ENCODE results near the gene ZNF598. TPM values are rescaled to one million over a fixed set of nuclear protein-coding genes. Genes with fewer than 3 reads are reported as not detected.

ZNF598 gene
- total and polyA plus RNA-seq, 2 of the 13 experiments (the other 11 are each of a cell fraction or from before 2014, with no cell fraction given) = 13.5 to 14.2 TPM

DNA sequence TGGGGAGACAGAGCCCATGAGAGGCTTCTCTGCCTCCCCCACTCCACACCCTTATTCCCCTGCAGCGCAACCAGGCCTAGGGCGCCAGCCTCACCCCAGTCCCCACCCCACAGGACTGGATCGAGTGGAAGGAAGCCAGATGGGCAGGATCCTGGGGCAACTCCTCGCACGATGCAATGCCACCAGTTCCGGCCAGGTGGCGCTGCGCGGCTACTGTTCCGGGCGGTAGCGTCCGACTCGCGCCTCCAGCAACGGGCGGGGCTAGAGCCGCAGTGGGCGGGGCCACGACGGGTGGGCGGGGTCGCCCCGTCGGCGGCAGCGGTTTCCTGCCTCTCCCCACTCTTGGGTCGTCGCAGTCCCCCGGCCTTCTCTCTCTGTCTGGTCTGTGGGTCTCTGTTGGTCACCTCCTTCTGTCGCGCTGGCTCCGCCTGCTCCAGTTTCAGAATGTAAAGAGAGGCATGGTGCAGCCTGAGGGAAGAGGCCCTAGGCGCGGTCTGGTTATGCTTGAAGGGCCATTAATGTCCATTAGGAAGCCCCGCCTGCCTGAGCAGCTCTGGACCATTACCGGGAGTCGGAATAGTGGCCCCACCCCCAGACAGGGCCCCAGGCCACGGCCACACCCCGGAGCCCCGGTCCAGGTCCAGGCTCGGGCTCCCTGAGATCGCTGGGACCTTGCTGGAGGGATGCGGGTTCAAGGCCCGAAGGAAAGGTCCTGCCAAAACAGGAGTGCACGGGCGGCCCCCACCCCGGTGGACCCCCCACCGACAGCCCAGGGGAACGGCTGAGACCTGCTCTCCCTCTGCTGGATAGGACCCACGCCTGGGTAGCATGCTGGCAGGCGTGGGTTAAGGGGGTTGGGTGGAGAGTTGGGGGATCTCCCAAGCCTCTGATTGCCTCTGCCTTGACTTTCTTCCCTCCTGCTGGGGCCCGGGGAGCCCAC lies 13.7 kb upstream of the ZNF598 start (continued):
- TF ChIP-seq MTF1 (CRISPR knock-in tag; IDR thresholded peaks at IDR 0.05) = no peak
- TF ChIP-seq ZUFSP (CRISPR knock-in tag; IDR thresholded peaks at IDR 0.05; ENCODE audit: borderline replicate concordance) = no peak
- TF ChIP-seq DNMT3B (CRISPR knock-in tag; conservative IDR thresholded peaks at IDR 0.05) = 0 out of 2 replicates have a peak, but pooled peaks have one; percentile 29
- no peak for TF ChIP-seq GABPA (IDR thresholded peaks at IDR 0.05; ENCODE audit: low read depth, low read length)
- TF ChIP-seq GABPA (CRISPR knock-in tag; IDR thresholded peaks at IDR 0.05; ENCODE audit: low read depth) = peak; percentile 60
- TF ChIP-seq ZNF747 (CRISPR knock-in tag; IDR thresholded peaks at IDR 0.05; ENCODE audit: borderline replicate concordance) = peak; percentile 90
- no peak for TF ChIP-seq CREB1 (IDR thresholded peaks at IDR 0.05)
- TF ChIP-seq CREB1 (CRISPR knock-in tag; IDR thresholded peaks at IDR 0.05) = no peak
- TF ChIP-seq TAF15 (IDR thresholded peaks at IDR 0.05; ENCODE audit: low read depth, low read length, poor library complexity, severe bottlenecking) = no peak
- TF ChIP-seq ZNF343 (CRISPR knock-in tag; IDR thresholded peaks at IDR 0.05) = no peak
- no peak for TF ChIP-seq HNRNPH1 (optimal IDR thresholded peaks at IDR 0.05; ENCODE audit: low read depth, low read length)
- no peak for TF ChIP-seq ZNF737 (CRISPR knock-in tag; IDR thresholded peaks at IDR 0.05; ENCODE audit: borderline replicate concordance)
- TF ChIP-seq SIX4 (CRISPR knock-in tag; IDR thresholded peaks at IDR 0.05) = no peak
- TF ChIP-seq ZNF614 (CRISPR knock-in tag; IDR thresholded peaks at IDR 0.05; ENCODE audit: borderline replicate concordance) = no peak
- TF ChIP-seq, protein P1, sequence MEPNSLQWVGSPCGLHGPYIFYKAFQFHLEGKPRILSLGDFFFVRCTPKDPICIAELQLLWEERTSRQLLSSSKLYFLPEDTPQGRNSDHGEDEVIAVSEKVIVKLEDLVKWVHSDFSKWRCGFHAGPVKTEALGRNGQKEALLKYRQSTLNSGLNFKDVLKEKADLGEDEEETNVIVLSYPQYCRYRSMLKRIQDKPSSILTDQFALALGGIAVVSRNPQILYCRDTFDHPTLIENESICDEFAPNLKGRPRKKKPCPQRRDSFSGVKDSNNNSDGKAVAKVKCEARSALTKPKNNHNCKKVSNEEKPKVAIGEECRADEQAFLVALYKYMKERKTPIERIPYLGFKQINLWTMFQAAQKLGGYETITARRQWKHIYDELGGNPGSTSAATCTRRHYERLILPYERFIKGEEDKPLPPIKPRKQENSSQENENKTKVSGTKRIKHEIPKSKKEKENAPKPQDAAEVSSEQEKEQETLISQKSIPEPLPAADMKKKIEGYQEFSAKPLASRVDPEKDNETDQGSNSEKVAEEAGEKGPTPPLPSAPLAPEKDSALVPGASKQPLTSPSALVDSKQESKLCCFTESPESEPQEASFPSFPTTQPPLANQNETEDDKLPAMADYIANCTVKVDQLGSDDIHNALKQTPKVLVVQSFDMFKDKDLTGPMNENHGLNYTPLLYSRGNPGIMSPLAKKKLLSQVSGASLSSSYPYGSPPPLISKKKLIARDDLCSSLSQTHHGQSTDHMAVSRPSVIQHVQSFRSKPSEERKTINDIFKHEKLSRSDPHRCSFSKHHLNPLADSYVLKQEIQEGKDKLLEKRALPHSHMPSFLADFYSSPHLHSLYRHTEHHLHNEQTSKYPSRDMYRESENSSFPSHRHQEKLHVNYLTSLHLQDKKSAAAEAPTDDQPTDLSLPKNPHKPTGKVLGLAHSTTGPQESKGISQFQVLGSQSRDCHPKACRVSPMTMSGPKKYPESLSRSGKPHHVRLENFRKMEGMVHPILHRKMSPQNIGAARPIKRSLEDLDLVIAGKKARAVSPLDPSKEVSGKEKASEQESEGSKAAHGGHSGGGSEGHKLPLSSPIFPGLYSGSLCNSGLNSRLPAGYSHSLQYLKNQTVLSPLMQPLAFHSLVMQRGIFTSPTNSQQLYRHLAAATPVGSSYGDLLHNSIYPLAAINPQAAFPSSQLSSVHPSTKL (CRISPR knock-in tag; IDR thresholded peaks at IDR 0.05) = peak; percentile 12; the same call in 1 of the 2 replicates
- TF ChIP-seq YY1 (IDR thresholded peaks at IDR 0.05; ENCODE audit: insufficient read depth, insufficient replicate concordance, low read depth, low read length) = peak; percentile 31
- TF ChIP-seq, protein P2, sequence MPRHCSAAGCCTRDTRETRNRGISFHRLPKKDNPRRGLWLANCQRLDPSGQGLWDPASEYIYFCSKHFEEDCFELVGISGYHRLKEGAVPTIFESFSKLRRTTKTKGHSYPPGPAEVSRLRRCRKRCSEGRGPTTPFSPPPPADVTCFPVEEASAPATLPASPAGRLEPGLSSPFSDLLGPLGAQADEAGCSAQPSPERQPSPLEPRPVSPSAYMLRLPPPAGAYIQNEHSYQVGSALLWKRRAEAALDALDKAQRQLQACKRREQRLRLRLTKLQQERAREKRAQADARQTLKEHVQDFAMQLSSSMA (CRISPR knock-in tag; IDR thresholded peaks at IDR 0.05) = no peak
- TF ChIP-seq PHB2 (IDR thresholded peaks at IDR 0.05; ENCODE audit: partially characterized antibody) = no peak
- TF ChIP-seq CEBPZ (IDR thresholded peaks at IDR 0.05; ENCODE audit: low read length) = no peak
- TF ChIP-seq U2AF1 (optimal IDR thresholded peaks at IDR 0.05; ENCODE audit: low read depth, low read length) = no peak

Measured in HepG2 (cell line).